Panc1 (cell line): ENCODE results near the gene ACAT2.

Source experiments
- POLR2AphosphoS5 ChIP-seq: IDR thresholded peaks from 2 replicates; pipeline ENCODE4 v1.6.1; 2012; ENCODE audit warnings: mild to moderate bottlenecking, low read depth, low read length, moderate library complexity
- SIN3A ChIP-seq: IDR thresholded peaks from 2 replicates; pipeline ENCODE4 v1.6.1; 2012; ENCODE audit warnings: low read depth, mild to moderate bottlenecking, low read length, moderate library complexity, borderline replicate concordance; ENCODE audit not compliant: insufficient read depth
- TF ChIP-seq, protein P1 (sequence below), 2 experiments: IDR thresholded peaks; 2 replicates each; pipeline ENCODE4 v1.6.1; 2011 to 2012; ENCODE audit warnings: low read depth in 2 of 2, control low read depth in 1 of 2, low read length in 1 of 2, mild to moderate bottlenecking in 1 of 2, moderate library complexity in 1 of 2; ENCODE audit not compliant: insufficient read depth in 1 of 2
- TF ChIP-seq, protein P2 (sequence below): fragments of 450-650 bp; IDR thresholded peaks from 2 replicates; pipeline ENCODE4 v1.5.1; 2017; ENCODE audit warnings: mild to moderate bottlenecking

DNA sequence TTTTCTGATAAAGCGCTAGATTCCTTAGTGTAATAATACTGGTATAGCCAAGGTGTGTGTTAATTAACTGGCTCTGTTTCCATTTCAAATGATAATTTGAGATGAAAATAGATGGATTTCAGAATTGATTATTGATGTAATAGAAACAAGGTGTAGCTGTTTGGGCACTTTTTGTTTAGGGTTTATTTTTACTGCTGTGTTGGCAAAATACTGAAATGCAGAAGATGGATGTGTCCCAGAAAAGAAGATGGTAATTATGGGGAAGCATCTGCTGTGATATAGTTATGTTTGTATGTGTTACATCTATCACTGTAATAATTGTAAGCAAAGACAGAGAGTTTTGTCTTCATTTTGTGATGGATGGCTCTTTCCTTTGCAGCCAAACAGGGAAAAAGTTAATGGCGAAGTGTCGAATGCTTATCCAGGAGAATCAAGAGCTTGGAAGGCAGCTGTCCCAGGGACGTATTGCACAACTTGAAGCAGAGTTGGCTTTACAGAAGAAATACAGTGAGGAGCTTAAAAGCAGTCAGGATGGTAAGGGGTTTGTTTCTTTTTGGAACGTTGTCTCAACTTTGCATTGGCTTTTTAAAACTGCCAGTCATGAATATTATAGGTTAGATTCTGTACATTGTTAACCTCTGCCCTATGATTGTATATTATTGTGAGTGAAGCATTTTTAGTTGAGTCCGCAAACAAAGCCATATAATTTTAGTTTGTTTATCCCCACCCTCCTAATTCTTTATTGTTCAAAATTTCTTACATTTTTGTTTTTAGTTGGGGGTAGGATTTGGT, 8.6 kb upstream of the ACAT2 start:
- TF ChIP-seq, protein P1, sequence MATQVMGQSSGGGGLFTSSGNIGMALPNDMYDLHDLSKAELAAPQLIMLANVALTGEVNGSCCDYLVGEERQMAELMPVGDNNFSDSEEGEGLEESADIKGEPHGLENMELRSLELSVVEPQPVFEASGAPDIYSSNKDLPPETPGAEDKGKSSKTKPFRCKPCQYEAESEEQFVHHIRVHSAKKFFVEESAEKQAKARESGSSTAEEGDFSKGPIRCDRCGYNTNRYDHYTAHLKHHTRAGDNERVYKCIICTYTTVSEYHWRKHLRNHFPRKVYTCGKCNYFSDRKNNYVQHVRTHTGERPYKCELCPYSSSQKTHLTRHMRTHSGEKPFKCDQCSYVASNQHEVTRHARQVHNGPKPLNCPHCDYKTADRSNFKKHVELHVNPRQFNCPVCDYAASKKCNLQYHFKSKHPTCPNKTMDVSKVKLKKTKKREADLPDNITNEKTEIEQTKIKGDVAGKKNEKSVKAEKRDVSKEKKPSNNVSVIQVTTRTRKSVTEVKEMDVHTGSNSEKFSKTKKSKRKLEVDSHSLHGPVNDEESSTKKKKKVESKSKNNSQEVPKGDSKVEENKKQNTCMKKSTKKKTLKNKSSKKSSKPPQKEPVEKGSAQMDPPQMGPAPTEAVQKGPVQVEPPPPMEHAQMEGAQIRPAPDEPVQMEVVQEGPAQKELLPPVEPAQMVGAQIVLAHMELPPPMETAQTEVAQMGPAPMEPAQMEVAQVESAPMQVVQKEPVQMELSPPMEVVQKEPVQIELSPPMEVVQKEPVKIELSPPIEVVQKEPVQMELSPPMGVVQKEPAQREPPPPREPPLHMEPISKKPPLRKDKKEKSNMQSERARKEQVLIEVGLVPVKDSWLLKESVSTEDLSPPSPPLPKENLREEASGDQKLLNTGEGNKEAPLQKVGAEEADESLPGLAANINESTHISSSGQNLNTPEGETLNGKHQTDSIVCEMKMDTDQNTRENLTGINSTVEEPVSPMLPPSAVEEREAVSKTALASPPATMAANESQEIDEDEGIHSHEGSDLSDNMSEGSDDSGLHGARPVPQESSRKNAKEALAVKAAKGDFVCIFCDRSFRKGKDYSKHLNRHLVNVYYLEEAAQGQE (IDR thresholded peaks at IDR 0.05; ENCODE audit: insufficient read depth in 1 of 2, low read depth in 2 of 2, low read length in 1 of 2) = no peak
- TF ChIP-seq, protein P2, sequence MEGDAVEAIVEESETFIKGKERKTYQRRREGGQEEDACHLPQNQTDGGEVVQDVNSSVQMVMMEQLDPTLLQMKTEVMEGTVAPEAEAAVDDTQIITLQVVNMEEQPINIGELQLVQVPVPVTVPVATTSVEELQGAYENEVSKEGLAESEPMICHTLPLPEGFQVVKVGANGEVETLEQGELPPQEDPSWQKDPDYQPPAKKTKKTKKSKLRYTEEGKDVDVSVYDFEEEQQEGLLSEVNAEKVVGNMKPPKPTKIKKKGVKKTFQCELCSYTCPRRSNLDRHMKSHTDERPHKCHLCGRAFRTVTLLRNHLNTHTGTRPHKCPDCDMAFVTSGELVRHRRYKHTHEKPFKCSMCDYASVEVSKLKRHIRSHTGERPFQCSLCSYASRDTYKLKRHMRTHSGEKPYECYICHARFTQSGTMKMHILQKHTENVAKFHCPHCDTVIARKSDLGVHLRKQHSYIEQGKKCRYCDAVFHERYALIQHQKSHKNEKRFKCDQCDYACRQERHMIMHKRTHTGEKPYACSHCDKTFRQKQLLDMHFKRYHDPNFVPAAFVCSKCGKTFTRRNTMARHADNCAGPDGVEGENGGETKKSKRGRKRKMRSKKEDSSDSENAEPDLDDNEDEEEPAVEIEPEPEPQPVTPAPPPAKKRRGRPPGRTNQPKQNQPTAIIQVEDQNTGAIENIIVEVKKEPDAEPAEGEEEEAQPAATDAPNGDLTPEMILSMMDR = no peak
- TF ChIP-seq SIN3A = no peak
- no peak for TF ChIP-seq POLR2AphosphoS5
